NCI-H1436 treated with DMSO at 0.1 percent for 48 hours (cell line): ENCODE data around the gene ZDHHC24.
"Not testable (repeated sequence)": the region's sequence is repeated elsewhere in the genome, so short reads cannot be mapped to it uniquely, and the experiment has no call there.

Experiments
- DNase-seq: peaks from one replicate; lab custom pipeline; 2025; lab: John Stamatoyannopoulos, UW

The ZDHHC24 gene

GRCh38 chr11:66545701-66546367 lies at the start of gene ZDHHC24:
ZDHHC24 (minus strand) TSS chr11:66546048; CDS start chr11:66546003, 45 bp downstream.
- DNase-seq: peak; percentile 40

- DNase-seq: no peak
These were observed 49.5 kb upstream of the ZDHHC24 start for GRCh38 chr11:66595245-66595904.

- no peak for DNase-seq
These were observed 47.8 kb upstream of the ZDHHC24 start for GRCh38 chr11:66593650-66594049.

DNA sequence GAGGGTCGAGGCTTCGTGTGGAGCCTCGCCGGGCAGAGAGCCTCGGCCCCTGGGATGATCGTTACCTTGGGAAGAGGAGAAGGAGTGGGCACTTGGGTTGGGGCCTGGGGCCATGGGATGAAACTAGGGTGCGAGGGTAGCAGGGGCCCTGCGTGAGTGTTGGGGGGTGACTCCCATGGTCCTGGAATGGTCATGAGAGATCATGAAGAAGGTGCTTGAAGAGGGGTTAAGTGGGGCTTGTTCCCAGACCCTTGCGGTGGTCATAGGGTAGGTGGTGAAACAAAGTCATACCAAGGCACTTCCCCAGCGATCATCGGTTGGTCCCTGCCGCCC lies 47.4 kb upstream of the ZDHHC24 start:
- no peak for DNase-seq

- DNase-seq: peak; percentile 80
These were observed 46.8 kb upstream of the ZDHHC24 start, which contains the start of the genes CCDC87 and CCS for GRCh38 chr11:66592457-66593302. CCDC87 (minus strand) TSS chr11:66593063; CDS start chr11:66593015, 48 bp downstream. CCS (plus strand) TSS chr11:66593185; CDS start chr11:66593262, 77 bp downstream.

- DNase-seq: no peak
These were observed 45.3 kb upstream of the ZDHHC24 start for GRCh38 chr11:66591175-66591574.

- DNase-seq: no peak
These were observed 44.3 kb upstream of the ZDHHC24 start for GRCh38 chr11:66589996-66590675.

- not testable (repeated sequence) for DNase-seq
These were observed 43.5 kb upstream of the ZDHHC24 start for GRCh38 chr11:66589315-66589714.

DNA sequence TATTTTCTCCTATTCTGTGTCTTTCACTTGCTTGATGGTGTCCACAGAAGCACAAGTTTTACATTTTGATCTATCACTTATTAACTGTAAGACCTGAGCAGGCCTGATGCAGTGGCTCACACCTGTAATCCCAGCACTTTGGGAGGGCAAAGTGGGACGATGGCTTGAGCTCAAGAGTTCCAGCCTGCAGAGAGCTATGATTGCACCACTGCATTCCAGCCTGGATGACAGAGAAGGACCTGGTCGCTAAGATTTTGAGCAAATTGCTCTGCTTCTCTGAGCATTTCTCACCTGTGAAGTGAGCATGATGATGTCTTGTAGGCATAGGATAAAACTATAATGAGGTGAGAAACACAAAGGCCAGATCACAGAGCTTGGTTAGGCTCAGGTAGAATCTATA lies 40.3 kb upstream of the ZDHHC24 start:
- DNase-seq: no peak

DNA sequence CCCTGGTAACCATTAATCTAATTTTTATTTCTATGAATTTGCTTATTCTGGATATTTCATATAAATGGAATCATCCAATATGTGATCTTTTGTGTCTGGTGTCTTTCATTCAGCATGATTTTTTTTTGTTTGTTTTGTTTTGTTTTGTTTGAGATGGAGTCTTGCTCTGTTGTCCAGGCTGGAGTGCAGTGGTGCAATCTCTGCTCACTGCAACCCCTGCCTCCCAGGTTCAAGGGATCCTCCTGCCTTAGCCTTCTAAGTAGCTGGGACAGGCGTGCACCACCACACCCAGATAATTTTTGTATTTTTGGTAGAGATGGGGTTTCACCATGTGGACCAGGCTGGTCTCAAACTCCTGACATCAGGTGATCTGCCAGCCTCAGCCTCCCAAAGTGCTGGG lies 39.6 kb upstream of the ZDHHC24 start:
- not testable (repeated sequence) for DNase-seq

DNA sequence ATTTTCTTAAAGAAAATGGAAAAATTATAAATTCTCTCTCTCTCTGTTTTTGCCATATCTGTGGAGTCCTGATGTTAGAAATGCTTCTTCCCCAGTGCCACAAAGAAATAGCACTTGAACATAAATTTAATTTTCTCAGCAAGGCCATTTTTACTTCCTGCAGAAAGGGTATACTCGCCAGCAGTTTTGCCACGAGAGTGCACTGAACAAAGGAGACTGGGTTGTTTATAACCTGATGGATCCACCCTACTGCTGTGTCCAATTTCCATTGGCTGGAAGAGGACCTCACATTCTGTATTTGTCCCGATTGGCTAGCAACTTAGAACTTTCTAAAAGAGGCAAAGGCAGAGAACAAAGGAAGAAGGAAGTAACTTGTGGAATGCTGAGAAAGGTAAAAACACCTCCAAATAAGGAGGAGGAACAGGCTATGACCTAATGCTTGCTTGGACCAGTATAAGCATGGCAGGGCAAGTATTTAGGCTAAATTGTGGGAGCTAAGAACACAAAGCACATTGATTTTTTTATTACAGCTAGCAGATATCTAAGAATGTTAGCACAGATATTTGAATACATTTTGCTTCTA lies 36.8 kb upstream of the ZDHHC24 start:
- not testable (repeated sequence) for DNase-seq

DNA sequence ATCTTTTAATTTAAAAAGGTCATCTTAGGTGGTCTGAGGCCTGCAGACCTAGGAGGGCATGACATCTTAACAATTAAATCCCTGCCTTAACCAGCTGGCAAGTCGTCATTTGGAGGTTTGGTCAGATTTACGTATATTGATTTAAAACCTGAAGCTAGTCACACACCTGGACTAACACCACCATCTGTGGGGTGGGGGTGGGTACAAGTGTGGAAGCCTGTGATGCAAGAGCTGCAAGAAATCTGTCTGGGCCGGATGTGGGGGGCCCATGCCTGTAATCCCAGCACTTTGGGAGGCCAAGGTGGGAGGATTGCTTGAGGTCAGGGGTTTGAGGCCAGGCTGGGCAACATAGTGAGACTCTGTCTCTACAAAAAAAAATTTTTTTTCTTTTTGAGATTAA lies 35.4 kb upstream of the ZDHHC24 start:
- DNase-seq: no peak

DNA sequence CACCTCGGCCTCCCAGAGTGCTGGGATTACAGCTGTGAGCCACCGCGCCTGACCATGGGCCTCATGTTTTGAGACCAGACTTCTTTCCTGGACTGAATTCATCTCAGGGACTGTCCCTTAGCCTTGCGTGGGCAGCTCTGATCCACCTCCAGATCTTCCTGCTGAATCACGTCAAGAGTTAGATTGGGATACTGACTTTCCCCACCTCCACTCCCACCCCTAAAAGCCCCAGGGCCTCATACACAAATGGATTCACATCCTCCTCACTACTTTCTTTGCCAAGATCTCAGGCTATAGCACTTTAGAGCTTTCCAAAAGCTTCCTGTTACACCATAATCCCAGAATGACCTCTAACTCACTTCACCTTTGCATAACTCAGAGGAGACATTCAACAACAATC lies 35.0 kb upstream of the ZDHHC24 start:
- no peak for DNase-seq

DNA sequence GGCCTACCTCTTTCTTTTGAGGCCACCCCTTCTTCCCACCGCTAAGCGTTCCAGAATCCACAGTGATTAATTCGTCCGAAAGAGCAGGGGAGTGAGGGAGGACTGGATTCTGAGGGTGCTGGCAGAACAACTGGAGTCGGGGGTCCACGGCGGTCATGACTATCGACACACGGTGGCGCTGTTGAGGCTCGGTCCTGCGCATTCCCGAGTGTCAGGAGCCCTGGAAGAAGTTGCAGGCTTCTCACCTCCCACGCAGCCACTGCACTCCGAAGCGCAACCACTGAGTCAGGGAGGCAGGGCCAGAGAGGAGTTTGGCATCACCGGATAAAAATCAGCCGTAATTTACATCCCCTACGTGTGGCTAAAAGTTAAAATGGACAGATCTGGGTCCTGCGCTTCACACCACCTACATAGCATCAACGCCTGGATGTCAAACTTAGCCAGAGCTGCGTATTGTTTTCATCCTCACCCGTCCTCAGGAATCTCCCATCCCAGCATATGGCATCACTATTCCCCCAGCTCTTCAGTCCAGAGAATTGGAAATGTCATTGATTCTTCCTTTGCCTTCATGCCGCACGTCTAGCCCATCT lies 33.3 kb upstream of the ZDHHC24 start:
- DNase-seq: no peak

DNA sequence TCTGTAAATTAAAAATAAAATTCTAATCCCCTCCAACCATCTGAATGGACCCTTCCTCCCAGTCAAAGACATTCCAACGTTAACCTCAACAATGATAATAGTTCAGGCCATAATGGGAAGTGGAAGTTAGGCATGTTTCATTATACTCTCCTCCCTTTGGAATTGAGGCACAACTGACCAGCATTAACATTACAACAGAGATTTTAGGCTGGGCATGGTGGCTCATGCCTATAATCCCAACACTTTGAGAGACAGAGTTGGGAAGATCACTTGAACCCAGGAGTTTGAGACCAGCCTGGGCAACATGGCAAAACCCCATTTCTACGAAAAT lies 25.0 kb upstream of the ZDHHC24 start:
- no peak for DNase-seq

DNA sequence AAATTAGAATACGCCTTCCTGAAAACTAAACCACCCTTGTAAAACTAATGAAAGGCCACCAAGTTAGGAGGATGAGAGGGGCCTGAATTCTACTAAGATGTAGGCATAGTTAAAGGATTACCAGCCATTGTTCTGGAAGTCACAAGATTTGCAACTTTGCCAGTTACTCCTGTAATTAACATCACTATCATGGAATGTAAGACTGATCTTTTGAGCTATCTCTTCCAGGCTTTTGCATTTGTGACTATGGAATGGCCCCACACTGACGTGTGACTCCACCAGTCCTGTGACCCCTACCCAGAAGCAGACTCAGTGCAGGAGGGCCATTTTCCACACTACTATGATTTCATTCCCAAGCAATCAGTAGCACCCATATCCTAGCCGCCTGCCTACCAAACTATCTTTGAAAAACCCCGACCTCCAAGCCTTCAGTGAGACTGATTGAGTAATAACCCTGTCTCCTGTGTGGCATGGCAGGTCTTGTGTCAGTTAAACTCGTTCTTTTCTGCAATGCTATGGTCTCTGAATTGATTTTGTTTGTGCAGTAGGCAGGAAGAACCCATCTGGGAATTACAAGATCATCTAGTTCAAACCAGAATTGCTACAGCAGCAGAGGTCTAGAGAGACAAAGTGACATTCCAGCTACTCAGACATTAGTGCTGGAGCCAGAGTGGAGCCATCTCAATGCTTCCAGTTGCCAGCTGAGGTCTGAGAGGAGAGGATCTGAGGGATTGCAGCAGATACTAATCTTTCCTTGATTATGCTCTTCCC lies 24.4 kb upstream of the ZDHHC24 start:
- DNase-seq: no peak

DNA sequence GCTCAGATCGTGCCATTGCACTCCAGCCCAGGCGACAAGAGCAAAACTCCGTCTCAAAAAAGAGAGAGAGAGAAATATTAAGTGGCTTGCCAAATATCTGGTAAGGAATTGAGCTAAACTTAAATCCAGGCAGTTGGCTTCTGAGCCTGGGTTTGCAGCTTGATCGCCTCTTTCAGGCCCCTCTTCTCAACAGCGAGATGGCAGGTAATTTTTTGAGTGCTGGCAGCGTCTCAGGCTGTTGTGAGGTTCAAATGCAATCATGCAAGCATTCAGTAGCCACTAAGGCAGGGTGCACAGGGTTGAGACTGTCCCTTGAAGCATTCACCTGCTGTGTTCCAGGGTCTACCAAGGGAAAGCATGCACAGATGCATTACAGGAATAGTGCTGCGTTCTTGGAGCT lies 23.2 kb upstream of the ZDHHC24 start:
- no peak for DNase-seq

GRCh38 chr11:66568124-66568916 lies 22.5 kb upstream of the ZDHHC24 start, which contains the start of gene CTSF:
CTSF (minus strand) TSS chr11:66568606; CDS start chr11:66568486, 120 bp downstream.
- DNase-seq: no peak

DNA sequence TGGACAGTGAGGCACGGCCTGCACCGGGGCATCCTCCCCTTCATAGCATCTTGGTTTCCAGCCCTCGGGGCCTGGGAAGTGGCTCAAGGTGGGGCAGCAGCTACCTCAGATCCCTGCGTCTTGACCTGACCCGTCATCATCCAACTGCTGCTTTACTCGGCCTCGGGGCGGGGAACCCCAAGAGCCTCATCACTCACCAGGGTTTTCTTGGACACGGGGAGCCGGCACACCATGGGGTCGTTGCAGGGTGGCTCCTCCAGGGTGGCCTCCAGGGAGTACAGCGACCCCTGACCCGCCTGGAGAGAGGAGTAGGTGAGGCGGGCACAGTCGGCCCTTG lies 21.9 kb upstream of the ZDHHC24 start:
- DNase-seq: no peak

DNA sequence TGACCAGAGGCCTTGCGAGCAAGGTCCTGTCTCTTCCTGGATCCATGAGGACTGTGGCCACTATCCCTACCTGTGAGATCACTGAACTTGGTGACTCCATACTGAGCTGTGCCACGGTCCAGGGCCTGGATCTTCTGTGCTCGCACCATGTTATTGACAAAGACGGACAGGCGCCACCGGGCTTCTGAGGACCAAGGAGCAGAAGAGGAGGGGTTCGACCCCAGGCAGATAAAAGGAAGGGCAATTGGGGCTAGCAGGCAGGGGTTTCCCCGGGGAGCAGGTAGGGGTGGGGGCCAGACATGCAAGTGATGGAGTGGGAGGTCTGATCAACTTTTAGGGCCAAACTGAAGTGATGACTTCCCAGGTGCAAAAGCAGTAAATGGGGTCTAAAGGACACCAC lies 20.4 kb upstream of the ZDHHC24 start:
- no peak for DNase-seq
